HepG2 (cell line): ENCODE data around the gene SCYL1. TPM values are rescaled to one million over a fixed set of nuclear protein-coding genes. Genes with fewer than 3 reads are reported as not detected.

ENCODE experiments used
- AGO2 ChIP-seq: fragments of 200-400 bp; formaldehyde crosslinking; optimal IDR thresholded peaks from 2 replicates; pipeline ENCODE3; 2017; ENCODE audit warnings: mild to moderate bottlenecking, low read depth, low read length, moderate library complexity
- HMGXB4 ChIP-seq, 2 experiments: sonication (generic) in 1 of 2; formaldehyde crosslinking in 1 of 2; IDR thresholded peaks; 2 replicates each; pipeline versions ENCODE4 v1.4.0 to v1.6.1; 2018 to 2020; ENCODE audit warnings: missing genetic modification reagents in 2 of 2, borderline replicate concordance in 1 of 2, low read depth in 1 of 2, mild to moderate bottlenecking in 1 of 2, missing biosample characterization in 1 of 2
- IRX3 ChIP-seq: sonication (generic); formaldehyde crosslinking; IDR thresholded peaks from 2 replicates; pipeline ENCODE4 v1.8.1; 2023; ENCODE audit warnings: mild to moderate bottlenecking, low read depth, missing genetic modification reagents, borderline replicate concordance
- NCOR1 ChIP-seq: fragments of 200-600 bp; sonication (generic); IDR thresholded peaks from 2 replicates; pipeline ENCODE4 v1.7.0; 2017; ENCODE audit warnings: antibody characterized with exemption, low read length, borderline replicate concordance
- POLR2AphosphoS2 ChIP-seq: IDR thresholded peaks from 2 replicates; pipeline ENCODE4 v1.6.1; 2011; ENCODE audit warnings: low read depth, low read length, improper control_type of control experiment
- POLR2G ChIP-seq: fragments of 200-400 bp; formaldehyde crosslinking; IDR thresholded peaks from 2 replicates; pipeline ENCODE4 v1.6.1; 2018; ENCODE audit warnings: mild to moderate bottlenecking, low read depth, low read length, moderate library complexity
- RORA ChIP-seq: sonication (generic); formaldehyde crosslinking; IDR thresholded peaks from 2 replicates; pipeline ENCODE4 v1.5.0; 2020; ENCODE audit warnings: mild to moderate bottlenecking, missing genetic modification reagents, moderate library complexity
- SOX6 ChIP-seq, 2 experiments: fragments of 450-650 bp in 1 of 2; sonication (generic) in 1 of 2; formaldehyde crosslinking in 1 of 2; IDR thresholded peaks; 2 replicates each; pipeline versions ENCODE4 v1.4.0 to v1.6.1; 2017 to 2020; ENCODE audit warnings: antibody characterized with exemption in 1 of 2, mild to moderate bottlenecking in 1 of 2, missing genetic modification reagents in 1 of 2
- TAF1 ChIP-seq: sonication (generic); formaldehyde crosslinking; IDR thresholded peaks from 2 replicates; pipeline ENCODE4 v1.4.0; 2020; ENCODE audit warnings: missing genetic modification reagents
- XBP1 ChIP-seq: sonication (generic); formaldehyde crosslinking; IDR thresholded peaks from 2 replicates; pipeline ENCODE4 v1.5.0; 2020; ENCODE audit warnings: missing genetic modification reagents
- ZFY ChIP-seq: sonication (generic); formaldehyde crosslinking; IDR thresholded peaks from 2 replicates; pipeline ENCODE4 v1.4.0; 2020; ENCODE audit warnings: missing genetic modification reagents
- ZNF3 ChIP-seq: IDR thresholded peaks from 2 replicates; pipeline ENCODE4 v1.7.0; 2017; ENCODE audit warnings: inconsistent platforms
- ZNF501 ChIP-seq: sonication (generic); formaldehyde crosslinking; IDR thresholded peaks from 2 replicates; pipeline ENCODE4 v1.5.1; 2020; ENCODE audit warnings: mild to moderate bottlenecking, moderate library complexity, missing genetic modification reagents
- ZNF570 ChIP-seq: sonication (generic); formaldehyde crosslinking; IDR thresholded peaks from 2 replicates; pipeline ENCODE4 v1.4.0; 2020; ENCODE audit warnings: mild to moderate bottlenecking, missing genetic modification reagents, borderline replicate concordance
- ZNF598 ChIP-seq: sonication (generic); formaldehyde crosslinking; IDR thresholded peaks from 2 replicates; pipeline ENCODE4 v1.5.1; 2020; ENCODE audit warnings: mild to moderate bottlenecking, missing genetic modification reagents, borderline replicate concordance
- ZNF674 ChIP-seq: sonication (generic); formaldehyde crosslinking; IDR thresholded peaks from 2 replicates; pipeline ENCODE4 v1.5.0; 2020; ENCODE audit warnings: low read depth, mild to moderate bottlenecking, missing genetic modification reagents
- ZNF740 ChIP-seq: sonication (generic); formaldehyde crosslinking; IDR thresholded peaks from 2 replicates; pipeline ENCODE4 v1.4.0; 2020; ENCODE audit warnings: missing genetic modification reagents
- polyA plus RNA-seq, 8 experiments: library from polyadenylated mRNA; depleted of rRNA in 3 of 8; stranded (reverse) in 7 of 8; unstranded in 1 of 8; fragments of >200 nt; fragmentation: Illumina TruSeq in 4 of 8; extraction: Trizol in 4 of 8; gene quantifications; 2 replicates each; pipeline versions ENCODE4 v1.2.1 to v1.2.3, GENCODE V29; 2011 to 2016; ENCODE audit warnings: low read depth in 4 of 8, missing spikeins in 1 of 8, mixed read lengths in 1 of 8; ENCODE audit not compliant: insufficient read depth in 1 of 8
- total RNA-seq, 5 experiments: library from RNA; depleted of rRNA; stranded (reverse); fragments of >200 nt; fragmentation: Illumina TruSeq; extraction: Trizol; gene quantifications; 2 replicates each; pipeline ENCODE4 v1.2.3, GENCODE V29; 2016; ENCODE audit warnings: low read depth in 1 of 5

SCYL1 gene
- total and polyA plus RNA-seq, 2 of the 13 experiments (the other 11 are each of a cell fraction or from before 2014, with no cell fraction given) = 65.9 to 103 TPM

GRCh38 chr11:65498042-65498726, 26.7 kb upstream of the SCYL1 start (continued):
- no peak for TF ChIP-seq ZNF501 (CRISPR knock-in tag)
- TF ChIP-seq POLR2G = peak; percentile 70
- no peak for TF ChIP-seq XBP1
- TF ChIP-seq ZNF3 (CRISPR knock-in tag) = no peak
- peak; percentile 80 for TF ChIP-seq ZNF740
- TF ChIP-seq TAF1 = peak; percentile 79
- no peak for TF ChIP-seq NCOR1
- TF ChIP-seq POLR2AphosphoS2 = no peak
- TF ChIP-seq HMGXB4 (CRISPR knock-in tag; IDR thresholded peaks at IDR 0.05; ENCODE audit: borderline replicate concordance in 1 of 2, low read depth in 1 of 2) = no peak; a peak in 1 of 4 replicates
- TF ChIP-seq ZNF570 = no peak
- no peak for TF ChIP-seq ZNF598 (CRISPR knock-in tag)
- peak; percentile 99 for TF ChIP-seq AGO2
- TF ChIP-seq SOX6 (IDR thresholded peaks at IDR 0.05) = no peak
- no peak for TF ChIP-seq SOX6 (CRISPR knock-in tag; IDR thresholded peaks at IDR 0.05)
- TF ChIP-seq ZNF674 = no peak
- TF ChIP-seq RORA = 0 out of 2 replicates have a peak, but pooled peaks have one; percentile 9
- TF ChIP-seq IRX3 (CRISPR knock-in tag) = 0 out of 2 replicates have a peak, but pooled peaks have one; percentile 30
- TF ChIP-seq ZFY (CRISPR knock-in tag) = peak; percentile 62
